Measurements from ENCODE around the gene KLHL25. TPM values are rescaled to one million over a fixed set of nuclear protein-coding genes. Genes with fewer than 3 reads are reported as not detected.

Gene KLHL25
- total RNA-seq, 2 donors from 2014 or later: 6.6 to 12.7 TPM

DNA sequence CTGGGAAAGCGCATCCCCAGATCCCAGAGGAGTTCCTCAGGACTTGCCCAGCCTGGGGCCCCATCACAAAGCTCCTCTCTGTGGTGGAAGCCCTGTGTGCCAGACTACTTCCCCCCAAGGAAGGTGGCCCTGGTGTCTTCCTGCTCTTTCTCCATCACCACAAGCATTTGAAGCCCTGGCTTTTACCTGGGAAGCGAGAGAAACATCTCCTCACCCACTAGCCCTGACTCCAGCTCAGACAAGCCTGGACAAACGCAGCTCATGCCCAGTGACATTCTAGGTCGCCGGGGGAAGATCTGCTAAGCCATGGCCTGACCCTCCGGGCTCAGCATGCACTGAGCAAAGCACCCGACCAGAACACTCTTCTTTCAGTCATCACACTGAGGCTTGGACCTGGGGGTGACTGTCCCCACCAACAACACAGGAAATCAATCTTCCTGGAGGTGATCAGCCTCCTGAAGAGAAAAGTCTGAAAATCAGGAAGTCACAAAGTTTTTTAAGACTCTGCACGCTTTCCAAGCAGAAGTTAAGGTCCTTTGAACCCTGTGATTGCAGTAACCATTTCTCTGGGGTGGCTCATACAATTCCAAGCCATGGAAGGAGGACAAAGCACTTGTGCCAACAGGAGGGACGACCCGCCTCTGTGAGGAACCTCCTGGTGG is 40.8 kb downstream of the KLHL25 start:
- no peaks in the 10 kb centered on the region for H3K27me3 ChIP-seq
- TF ChIP-seq, protein P1, sequence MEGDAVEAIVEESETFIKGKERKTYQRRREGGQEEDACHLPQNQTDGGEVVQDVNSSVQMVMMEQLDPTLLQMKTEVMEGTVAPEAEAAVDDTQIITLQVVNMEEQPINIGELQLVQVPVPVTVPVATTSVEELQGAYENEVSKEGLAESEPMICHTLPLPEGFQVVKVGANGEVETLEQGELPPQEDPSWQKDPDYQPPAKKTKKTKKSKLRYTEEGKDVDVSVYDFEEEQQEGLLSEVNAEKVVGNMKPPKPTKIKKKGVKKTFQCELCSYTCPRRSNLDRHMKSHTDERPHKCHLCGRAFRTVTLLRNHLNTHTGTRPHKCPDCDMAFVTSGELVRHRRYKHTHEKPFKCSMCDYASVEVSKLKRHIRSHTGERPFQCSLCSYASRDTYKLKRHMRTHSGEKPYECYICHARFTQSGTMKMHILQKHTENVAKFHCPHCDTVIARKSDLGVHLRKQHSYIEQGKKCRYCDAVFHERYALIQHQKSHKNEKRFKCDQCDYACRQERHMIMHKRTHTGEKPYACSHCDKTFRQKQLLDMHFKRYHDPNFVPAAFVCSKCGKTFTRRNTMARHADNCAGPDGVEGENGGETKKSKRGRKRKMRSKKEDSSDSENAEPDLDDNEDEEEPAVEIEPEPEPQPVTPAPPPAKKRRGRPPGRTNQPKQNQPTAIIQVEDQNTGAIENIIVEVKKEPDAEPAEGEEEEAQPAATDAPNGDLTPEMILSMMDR (IDR thresholded peaks at IDR 0.05): no peak
- no peak overlapping the region for H3K9ac ChIP-seq (ENCODE audit: low read depth in 2 of 2, low read length in 2 of 2)
- intact Hi-C loops (cut with DNase I): no loop called here
- no peak for DNase-seq
- no peak overlapping the region for H3K27ac ChIP-seq
- no peak overlapping the region for H3K4me3 ChIP-seq
- H3K4me1 ChIP-seq: no peaks in the 10 kb centered on the region
- H3K9me3 ChIP-seq: no peaks in the 10 kb centered on the region
- H3K36me3 ChIP-seq: no peaks in the 10 kb centered on the region

DNA sequence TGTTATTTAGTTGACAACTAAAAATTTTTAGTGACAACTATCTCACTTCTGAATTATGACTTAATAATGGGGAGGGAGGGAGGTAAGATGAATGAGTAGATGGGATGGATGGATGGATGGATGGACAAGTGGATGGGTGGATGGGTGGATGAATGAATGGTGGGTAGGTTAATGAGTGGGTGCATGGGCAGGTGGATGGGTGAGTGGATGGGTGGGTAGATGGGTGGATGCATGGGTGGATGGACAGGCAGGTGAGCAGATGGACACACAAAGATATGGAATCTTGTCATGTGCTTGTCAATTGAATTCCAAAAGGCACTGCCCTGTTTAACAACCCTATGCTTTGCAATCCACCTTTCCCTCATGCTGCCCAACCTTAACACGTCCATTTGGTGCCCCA is 41.5 kb downstream of the KLHL25 start:
- H3K9me3 ChIP-seq: no peaks in the 10 kb centered on the region
- H3K4me3 ChIP-seq: no peak overlapping the region
- no peaks in the 10 kb centered on the region for H3K4me1 ChIP-seq
- no peak overlapping the region for H3K27ac ChIP-seq
- DNase-seq: no peak
- no peak overlapping the region for H3K9ac ChIP-seq (ENCODE audit: low read depth in 2 of 2, low read length in 2 of 2)
- no peaks in the 10 kb centered on the region for H3K27me3 ChIP-seq
- TF ChIP-seq, protein P1 (IDR thresholded peaks at IDR 0.05): no peak
- H3K36me3 ChIP-seq: no peaks in the 10 kb centered on the region
- intact Hi-C loops (cut with DNase I): no loop called here

DNA sequence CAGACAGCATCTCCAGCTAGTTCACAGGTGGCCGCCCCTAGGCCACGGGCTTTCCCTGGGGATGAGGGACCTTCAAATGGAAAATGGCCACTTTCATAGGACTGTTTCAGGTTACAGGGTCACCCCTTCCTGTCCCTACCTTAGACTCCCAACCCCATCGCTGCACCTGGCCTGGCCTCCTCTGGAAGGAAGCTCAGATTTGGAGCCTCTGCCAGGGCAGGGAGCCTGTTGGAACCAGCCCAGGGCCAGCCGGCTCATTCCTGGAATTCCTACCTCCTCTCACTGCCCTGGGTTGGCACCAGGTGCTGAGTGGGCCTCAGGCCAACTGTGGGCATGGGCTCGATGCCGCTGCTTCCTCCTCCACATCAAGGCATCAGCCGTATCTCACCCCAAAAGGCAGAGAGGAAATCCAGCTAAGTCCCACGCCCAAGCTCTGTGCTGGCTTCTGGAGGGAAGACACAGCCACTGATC is 42.2 kb downstream of the KLHL25 start:
- no peak overlapping the region for H3K4me3 ChIP-seq
- no peak for DNase-seq
- no peaks in the 10 kb centered on the region for H3K4me1 ChIP-seq
- no peaks in the 10 kb centered on the region for H3K36me3 ChIP-seq
- TF ChIP-seq, protein P1 (IDR thresholded peaks at IDR 0.05): no peak
- no peak overlapping the region for H3K27ac ChIP-seq
- H3K9me3 ChIP-seq: no peaks in the 10 kb centered on the region
- H3K9ac ChIP-seq (ENCODE audit: low read depth in 2 of 2, low read length in 2 of 2): no peak overlapping the region
- no peaks in the 10 kb centered on the region for H3K27me3 ChIP-seq
- intact Hi-C loops (cut with DNase I): no loop called here

DNA sequence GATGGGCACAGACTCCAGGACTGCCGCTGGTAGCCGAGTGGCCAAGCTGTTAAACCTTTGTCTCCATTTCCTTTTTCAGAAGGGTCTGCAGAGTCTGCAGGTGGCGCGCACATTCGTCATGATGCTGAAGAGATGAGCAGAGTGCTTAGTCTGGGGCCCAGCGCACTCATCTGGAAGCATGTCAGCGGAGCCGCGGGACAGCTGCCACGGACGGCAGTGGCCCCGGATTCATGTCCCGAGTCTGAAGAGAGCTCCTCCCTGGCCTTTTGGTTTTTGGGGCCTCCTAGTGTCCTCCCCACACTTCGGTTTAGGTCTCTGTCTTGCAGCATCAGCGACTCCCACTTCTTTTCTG is 42.6 kb downstream of the KLHL25 start:
- intact Hi-C loops (cut with DNase I): no loop called here
- no peak for DNase-seq
- Histone ChIP-seq H3K27me3 (no peaks in the 10 kb centered on the region), H3K9ac (ENCODE audit: low read depth in 2 of 2, low read length in 2 of 2) (no peak overlapping the region), H3K36me3 (no peaks in the 10 kb centered on the region), H3K4me1 (no peaks in the 10 kb centered on the region), H3K27ac (no peak overlapping the region), H3K9me3 (no peaks in the 10 kb centered on the region), H3K4me3 (no peak overlapping the region)
- TF ChIP-seq, protein P1 (IDR thresholded peaks at IDR 0.05): no peak

DNA sequence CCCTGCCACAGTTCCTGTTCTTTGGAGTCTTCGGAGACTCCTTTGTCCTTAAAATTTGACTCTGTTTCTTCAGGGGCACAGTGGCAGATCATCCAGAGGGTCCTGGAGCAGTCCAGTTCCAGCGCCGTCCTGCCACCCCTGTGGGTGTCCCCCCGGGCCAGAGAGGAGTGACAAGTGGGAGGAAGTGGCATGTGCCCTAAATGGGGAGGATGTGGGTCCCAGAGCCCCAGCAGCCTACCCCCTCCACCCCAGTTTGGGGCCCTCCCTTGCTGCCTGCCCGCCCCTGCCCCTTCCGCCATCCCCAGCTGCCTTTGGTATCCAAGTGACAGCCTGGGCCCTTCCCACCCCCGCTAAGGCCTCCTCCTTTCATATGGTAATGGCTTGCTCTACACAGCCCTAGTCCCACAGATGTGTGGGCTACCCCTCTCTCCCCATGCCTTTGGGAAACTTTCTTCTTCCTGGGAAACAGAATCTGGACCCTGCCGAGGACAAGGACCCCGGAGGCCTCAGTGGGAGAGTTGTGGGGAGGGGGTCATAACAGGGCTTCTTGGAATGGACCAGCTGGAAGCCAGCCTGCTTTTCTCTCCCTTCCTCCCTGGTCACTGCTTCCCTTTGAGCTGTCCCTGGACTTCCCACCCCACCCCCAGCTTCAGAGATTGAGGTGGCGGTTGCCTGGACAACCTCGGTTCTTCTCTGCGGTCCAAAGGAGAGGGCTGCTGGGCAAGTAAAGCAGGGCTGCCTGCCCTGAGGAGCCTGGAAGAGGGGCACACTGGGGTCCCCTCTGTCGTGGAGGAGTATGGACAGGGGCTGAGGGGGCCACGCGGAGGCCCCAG is 43.2 kb downstream of the KLHL25 start:
- no peak overlapping the region for H3K27ac ChIP-seq
- no peaks in the 10 kb centered on the region for H3K4me1 ChIP-seq
- no peak for DNase-seq
- H3K36me3 ChIP-seq: peaks cover under 1% of the 10 kb centered on the region
- no peak overlapping the region for H3K4me3 ChIP-seq
- H3K27me3 ChIP-seq: no peaks in the 10 kb centered on the region
- no peaks in the 10 kb centered on the region for H3K9me3 ChIP-seq
- intact Hi-C loops (cut with DNase I): no loop called here
- TF ChIP-seq, protein P1 (IDR thresholded peaks at IDR 0.05): no peak
- no peak overlapping the region for H3K9ac ChIP-seq (ENCODE audit: low read depth in 2 of 2, low read length in 2 of 2)
